GM18951 (cell line): Measurements from ENCODE around the gene SLC47A1.

Experiments used
- POLR2A ChIP-seq: IDR thresholded peaks from 4 replicates; pipeline ENCODE4 v1.6.1; 2011; ENCODE audit warnings: mild to moderate bottlenecking; ENCODE audit not compliant: insufficient read length, insufficient read depth; ENCODE audit errors: extremely low read depth
- in situ Hi-C: fragments of 300-500 bp; cut with MboI; formaldehyde crosslinking; loops from one replicate; pipeline ENCODE4 v1.12.0; 2022; ENCODE audit warnings: low sequenced_read_pairs, mixed read lengths, inconsistent platforms; ENCODE audit not compliant: unreplicated experiment

The SLC47A1 gene

GRCh38 chr17:19534562-19535149 lies 1.0 kb downstream of the SLC47A1 start:
- in situ Hi-C loops: no loop called here
- TF ChIP-seq POLR2A: no peak

GRCh38 chr17:19537111-19537510 lies 3.5 kb downstream of the SLC47A1 start:
- TF ChIP-seq POLR2A: no peak
- in situ Hi-C loops: no loop called here

GRCh38 chr17:19538095-19539039 lies 4.7 kb downstream of the SLC47A1 start:
- in situ Hi-C loops: no loop called here
- TF ChIP-seq POLR2A: no peak

- no peak for TF ChIP-seq POLR2A
Measured at GRCh38 chr17:19539040-19539399, 5.4 kb downstream of the SLC47A1 start.

GRCh38 chr17:19539841-19540311 lies 6.2 kb downstream of the SLC47A1 start:
- no peak for TF ChIP-seq POLR2A
- in situ Hi-C loops: no loop called here

More at GRCh38 chr17:19539040-19539399, 5.4 kb downstream of the SLC47A1 start:
- in situ Hi-C loops: no loop called here

GRCh38 chr17:19540706-19541370 lies 7.2 kb downstream of the SLC47A1 start:
- no peak for TF ChIP-seq POLR2A
- in situ Hi-C loops: no loop called here

- TF ChIP-seq POLR2A: no peak
- in situ Hi-C loops: no loop called here
Measured at GRCh38 chr17:19541445-19541844, 7.8 kb downstream of the SLC47A1 start.

- no peak for TF ChIP-seq POLR2A
- in situ Hi-C loops: no loop called here
Measured at GRCh38 chr17:19542247-19542646, 8.6 kb downstream of the SLC47A1 start.

GRCh38 chr17:19544366-19544765 lies 10.7 kb downstream of the SLC47A1 start:
- in situ Hi-C loops: no loop called here
- no peak for TF ChIP-seq POLR2A

- TF ChIP-seq POLR2A: no peak
- in situ Hi-C loops: no loop called here
Measured at GRCh38 chr17:19546289-19547065, 12.8 kb downstream of the SLC47A1 start.

- TF ChIP-seq POLR2A: no peak
- in situ Hi-C loops: no loop called here
Measured at GRCh38 chr17:19549746-19550623, 16.3 kb downstream of the SLC47A1 start.

GRCh38 chr17:19551165-19551564 lies 17.5 kb downstream of the SLC47A1 start:
- in situ Hi-C loops: no loop called here
- TF ChIP-seq POLR2A: no peak
